GM12878 (cell line): ENCODE data around the gene ZBTB44. TPM values are rescaled to one million over a fixed set of nuclear protein-coding genes. Genes with fewer than 3 reads are reported as not detected.

ENCODE experiments used
- BACH1 ChIP-seq: fragments of 450-650 bp; IDR thresholded peaks from 2 replicates; pipeline ENCODE4 v1.6.1; 2017; ENCODE audit warnings: mild to moderate bottlenecking, borderline replicate concordance
- BHLHE40 ChIP-seq, 2 experiments: fragments of 450-650 bp in 1 of 2; IDR thresholded peaks; 2 replicates each; pipeline ENCODE4 v1.6.1; 2011 to 2017; ENCODE audit warnings: low read depth in 2 of 2, borderline replicate concordance in 1 of 2, improper control_type of control experiment in 1 of 2, low read length in 1 of 2, mild to moderate bottlenecking in 1 of 2
- EGR1 ChIP-seq, 2 experiments: IDR thresholded peaks; 1 replicate in 1 of 2; 2 replicates in 1 of 2; pipeline ENCODE4 v1.6.1; 2011 to 2012; ENCODE audit warnings: low read depth in 2 of 2, low read length in 2 of 2, borderline replicate concordance in 1 of 2, mild to moderate bottlenecking in 1 of 2, moderate library complexity in 1 of 2
- ELK1 ChIP-seq: IDR thresholded peaks from 2 replicates; pipeline ENCODE4 v1.6.1; 2012; ENCODE audit warnings: low read depth, low read length, improper control_type of control experiment
- GATAD2B ChIP-seq: fragments of 450-650 bp; conservative IDR thresholded peaks from 2 replicates; pipeline ENCODE4 v1.6.1; 2017; ENCODE audit warnings: low read depth, mild to moderate bottlenecking, moderate library complexity
- HDAC6 ChIP-seq: fragments of 200-600 bp; sonication (generic); IDR thresholded peaks from one replicate; pipeline ENCODE4 v1.8.0; 2017; ENCODE audit warnings: antibody characterized with exemption; ENCODE audit not compliant: unreplicated experiment
- IKZF1 ChIP-seq: fragments of 450-650 bp; conservative IDR thresholded peaks from 2 replicates; pipeline ENCODE4 v1.6.1; 2017; ENCODE audit warnings: antibody characterized with exemption, mild to moderate bottlenecking
- LARP7 ChIP-seq: fragments of 450-650 bp; IDR thresholded peaks from 2 replicates; pipeline ENCODE4 v1.6.1; 2017; ENCODE audit warnings: mild to moderate bottlenecking
- MXI1 ChIP-seq: fragments of 150-350 bp; IDR thresholded peaks from 2 replicates; pipeline ENCODE4 v1.6.1; 2011; ENCODE audit warnings: low read depth, mild to moderate bottlenecking, inconsistent platforms, low read length, improper control_type of control experiment
- MYB ChIP-seq: fragments of 150-350 bp; IDR thresholded peaks from 2 replicates; pipeline ENCODE4 v1.6.1; 2014; ENCODE audit warnings: mild to moderate bottlenecking, low read depth, low read length, borderline replicate concordance
- NKRF ChIP-seq: fragments of 450-650 bp; conservative IDR thresholded peaks from 2 replicates; pipeline ENCODE4 v1.6.1; 2017; ENCODE audit warnings: mild to moderate bottlenecking, moderate library complexity
- POLR2AphosphoS2 ChIP-seq: IDR thresholded peaks from 2 replicates; pipeline ENCODE4 v1.6.1; 2011; ENCODE audit warnings: low read depth, mild to moderate bottlenecking, low read length, improper control_type of control experiment, moderate library complexity
- TAF1 ChIP-seq: IDR thresholded peaks from 2 replicates; pipeline ENCODE4 v1.6.1; 2011; ENCODE audit warnings: mild to moderate bottlenecking, low read depth, low read length, borderline replicate concordance
- USF2 ChIP-seq: IDR thresholded peaks from 2 replicates; pipeline ENCODE4 v1.6.1; 2011; ENCODE audit warnings: low read depth, low read length, improper control_type of control experiment, borderline replicate concordance
- ZNF217 ChIP-seq: fragments of 450-650 bp; IDR thresholded peaks from 2 replicates; pipeline ENCODE4 v1.6.1; 2017; ENCODE audit warnings: antibody characterized with exemption, mild to moderate bottlenecking
- ZNF687 ChIP-seq: fragments of 450-650 bp; IDR thresholded peaks from 2 replicates; pipeline ENCODE4 v1.6.1; 2017; ENCODE audit warnings: mild to moderate bottlenecking, moderate library complexity
- polyA plus RNA-seq, 11 experiments: library from polyadenylated mRNA; depleted of rRNA in 4 of 11; unstranded in 6 of 11; stranded (reverse) in 5 of 11; fragments of >200 nt; fragmentation: Nextera tagmentation in 4 of 11; fragmentation: Illumina TruSeq in 1 of 11; extraction: Ambion mirVana in 4 of 11; extraction: Trizol in 1 of 11; gene quantifications; 1 replicate in 1 of 11; 2 replicates in 10 of 11; pipeline versions ENCODE4 v1.2.1 to v1.2.3, GENCODE V29; 2011 to 2016; ENCODE audit warnings: inconsistent platforms in 2 of 11, missing spikeins in 2 of 11, low read depth in 1 of 11
- total RNA-seq, 4 experiments: library from RNA; depleted of rRNA in 3 of 4; stranded (reverse); fragments of >200 nt in 3 of 4; fragmentation: Illumina TruSeq in 1 of 4; extraction: Trizol in 1 of 4; gene quantifications; 2 replicates each; pipeline versions ENCODE4 v1.2.1 to v1.2.3, GENCODE V29; 2013 to 2021

ZBTB44 gene
- total and polyA plus RNA-seq, 10 of the 15 experiments (the other 5 are each of a cell fraction or from before 2014, with no cell fraction given) = 2.8 to 38.2 (median 12.2) TPM

- TF ChIP-seq BHLHE40 (IDR thresholded peaks at IDR 0.05; ENCODE audit: borderline replicate concordance in 1 of 2, low read depth in 2 of 2, low read length in 1 of 2) (peak; percentile 5 to 89; a peak in 2 of 4 replicates), MYB (0 out of 2 replicates have a peak, but pooled peaks have one; percentile 23), IKZF1 (peak; percentile 66), GATAD2B (peak; percentile 87; the same call in 1 of the 2 replicates), BACH1 (peak; percentile 70; the same call in 1 of the 2 replicates), POLR2AphosphoS2 (peak; percentile 31; the same call in 1 of the 2 replicates), ZNF217 (peak; percentile 45; the same call in 1 of the 2 replicates), NKRF (peak; percentile 79), HDAC6 (no peak), USF2 (no peak), MXI1 (peak; percentile 42), EGR1 (IDR thresholded peaks at IDR 0.05; ENCODE audit: borderline replicate concordance in 1 of 2, low read depth in 2 of 2, low read length in 2 of 2) (0 out of 3 replicates have a peak, but pooled peaks of 1 of the 2 experiments have one; percentile 4), ELK1 (no peak), LARP7 (peak; percentile 89), ZNF687 (peak; percentile 60), TAF1 (no peak)
These were observed 450 bp downstream of the ZBTB44 start (continued) for GRCh38 chr11:130314184-130314749.
